A673 (cell line): ENCODE measurements around the gene ZFAND2B. TPM values are rescaled to one million over a fixed set of nuclear protein-coding genes. Genes with fewer than 3 reads are reported as not detected.
A peak's percentile ranks its signal among the peaks of the same experiment; 100 is the strongest.

Experiments
- BruUV-seq: library from RNA; stranded (reverse); fragments of 400-500 nt; replicated peaks from 2 replicates; lab custom pipeline; 2021; lab: Mats Ljungman, UMichigan
- CTCF ChIA-PET: fragments of 300-600 bp; sonication (Branson Sonifier 250); formaldehyde crosslinking; loops from one replicate; lab custom pipeline; 2022; ENCODE audit warnings: antibody characterized with exemption; lab: Charles Lee
- POLR2A ChIA-PET: fragments of 300-600 bp; sonication (Branson Sonifier 250); formaldehyde crosslinking; loops from one replicate; lab custom pipeline; 2022; ENCODE audit warnings: antibody characterized with exemption; ENCODE audit not compliant: low non-redundant PET; lab: Charles Lee
- DNase-seq: peaks from one replicate; pipeline ENCODE4 v3.0.0-alpha.2; 2015; ENCODE audit warnings: low spot score
- H3K27ac ChIP-seq: fragments of 200-600 bp; sonication (generic); 2 replicates; pipeline ENCODE4 v1.5.1; 2016; ENCODE audit warnings: mixed run types, low read depth, mild to moderate bottlenecking, mixed read lengths, antibody characterized with exemption, low read length; ENCODE audit not compliant: poor library complexity, severe bottlenecking
- H3K27me3 ChIP-seq: fragments of 200-600 bp; sonication (generic); replicated peaks from 2 replicates; pipeline ENCODE4 v1.6.1; 2017; ENCODE audit warnings: mixed run types, low read depth, mild to moderate bottlenecking, mixed read lengths, antibody characterized with exemption, low read length; ENCODE audit not compliant: insufficient read depth, poor library complexity
- H3K36me3 ChIP-seq: fragments of 200-600 bp; sonication (generic); 2 replicates; pipeline ENCODE4 v1.6.1; 2016; ENCODE audit warnings: mixed run types, mild to moderate bottlenecking, mixed read lengths, antibody characterized with exemption, low read length; ENCODE audit not compliant: insufficient read depth, poor library complexity, severe bottlenecking
- H3K4me1 ChIP-seq: fragments of 200-600 bp; sonication (generic); 2 replicates; pipeline ENCODE4 v1.6.1; 2017; ENCODE audit warnings: mixed run types, mild to moderate bottlenecking, mixed read lengths, antibody characterized with exemption, low read length; ENCODE audit not compliant: insufficient read depth, poor library complexity, severe bottlenecking
- H3K4me3 ChIP-seq: fragments of 200-600 bp; sonication (generic); 2 replicates; pipeline ENCODE4 v1.5.1; 2016; ENCODE audit warnings: low read depth, mixed run types, mild to moderate bottlenecking, mixed read lengths, low read length; ENCODE audit not compliant: poor library complexity, severe bottlenecking
- H3K9me3 ChIP-seq: fragments of 200-600 bp; sonication (generic); 2 replicates; pipeline ENCODE4 v1.6.1; 2016; ENCODE audit warnings: mixed run types, low read depth, mild to moderate bottlenecking, mixed read lengths, antibody characterized with exemption, low read length; ENCODE audit not compliant: poor library complexity, severe bottlenecking
- CTCF ChIP-seq: fragments of 300-800, 200-600 bp; sonication (generic); conservative IDR thresholded peaks from 2 replicates; pipeline ENCODE4 v1.5.1; 2017; ENCODE audit warnings: low read depth, mild to moderate bottlenecking, antibody characterized with exemption, low read length, moderate library complexity, mixed read lengths
- EZH2 ChIP-seq: fragments of 200-600 bp; sonication (generic); IDR thresholded peaks from 2 replicates; pipeline ENCODE4 v1.6.1; 2017; ENCODE audit warnings: borderline replicate concordance, low read depth, mild to moderate bottlenecking, mixed read lengths, antibody characterized with exemption, low read length; ENCODE audit not compliant: poor library complexity, severe bottlenecking
- intact Hi-C: fragments of 100-400 bp; cut with micrococcal nuclease; formaldehyde crosslinking; loops from one replicate; pipeline ENCODE4 v1.10.0; 2022; ENCODE audit not compliant: unreplicated experiment
- total RNA-seq: library from RNA; stranded (reverse); gene quantifications from 2 replicates; pipeline ENCODE4 v1.2.3, GENCODE V29; 2021

Gene ZFAND2B
- total RNA-seq, 1 experiment from 2014 or later, result 20.0 TPM

GRCh38 chr2:219171231-219171651, 35.3 kb upstream of the ZFAND2B start:
- no TSS peak for BruUV-seq
- Histone ChIP-seq H3K4me3 (no peak overlapping the region), H3K36me3 (no peaks in the 10 kb centered on the region), H3K27ac (no peak overlapping the region), H3K9me3 (no peaks in the 10 kb centered on the region), H3K27me3 (no peaks in the 10 kb centered on the region), H3K4me1 (no peaks in the 10 kb centered on the region)
- intact Hi-C loops, result no loop called here
- peak; percentile 63 for DNase-seq
- TF ChIP-seq CTCF (peak; percentile 72), EZH2 (no peak)
- ChIA-PET CTCF (interaction anchor here (0.7 to 1.6 kb wide), 3 partner anchors 13 to 124 kb away, joined by 5 to 7 read pairs (median 6); no protein-coding TSS in a partner anchor), POLR2A (interaction anchor here (0.6 kb wide), 1 partner anchor 107 kb away, joined by 3 read pairs; no protein-coding TSS in a partner anchor)

- no peak for TF ChIP-seq EZH2
- TF ChIP-seq CTCF, result no peak
- Histone ChIP-seq H3K4me1 (no peaks in the 10 kb centered on the region), H3K36me3 (no peaks in the 10 kb centered on the region), H3K27ac (no peak overlapping the region), H3K4me3 (no peak overlapping the region), H3K27me3 (no peaks in the 10 kb centered on the region), H3K9me3 (no peaks in the 10 kb centered on the region)
- no TSS peak for BruUV-seq
- POLR2A ChIA-PET, result no interaction called here
- no peak for DNase-seq
- CTCF ChIA-PET, result interaction anchor here (0.6 to 1.6 kb wide), 4 partner anchors 39 to 123 kb away, joined by 3 to 7 read pairs (median 6); partner anchors contain the start of gene TUBA4B
- intact Hi-C loops, result no loop called here
These were observed 34.1 kb upstream of the ZFAND2B start for GRCh38 chr2:219172231-219173154.

- DNase-seq, result no peak
- no TSS peak for BruUV-seq
- no peak overlapping the region for H3K27ac ChIP-seq
- intact Hi-C loops, result no loop called here
- no peaks in the 10 kb centered on the region for H3K9me3 ChIP-seq
- no peak overlapping the region for H3K4me3 ChIP-seq
- POLR2A ChIA-PET, result no interaction called here
- H3K4me1 ChIP-seq, result no peaks in the 10 kb centered on the region
- no peaks in the 10 kb centered on the region for H3K36me3 ChIP-seq
- TF ChIP-seq EZH2 (no peak), CTCF (no peak)
- CTCF ChIA-PET, result interaction anchor here (1.6 kb wide), 1 partner anchor 122 kb away, joined by 3 read pairs; no protein-coding TSS in a partner anchor
- no peaks in the 10 kb centered on the region for H3K27me3 ChIP-seq
These were observed 33.4 kb upstream of the ZFAND2B start for GRCh38 chr2:219173176-219173575.
